Effector CD8-positive, alpha-beta T cell (primary cell): ENCODE results near the gene TRIM69.
"Not testable (repeated sequence)": the region's sequence is repeated elsewhere in the genome, so short reads cannot be mapped to it uniquely, and the experiment has no call there.

Experiments used
- DNase-seq: peaks from one replicate; lab custom pipeline; 2025; lab: John Stamatoyannopoulos, UW

The TRIM69 gene

GRCh38 chr15:44739222-44739847, 3.0 kb downstream of the TRIM69 start:
- DNase-seq: peak; percentile 6

- not testable (repeated sequence) for DNase-seq
These were observed 7.1 kb downstream of the TRIM69 start for GRCh38 chr15:44743454-44743853.

GRCh38 chr15:44753345-44753744, 17.0 kb downstream of the TRIM69 start:
- DNase-seq: no peak

- DNase-seq: no peak
These were observed 26.9 kb downstream of the TRIM69 start for GRCh38 chr15:44763187-44763586.

GRCh38 chr15:44763848-44764247, 27.5 kb downstream of the TRIM69 start:
- no peak for DNase-seq

GRCh38 chr15:44765036-44765435, 28.7 kb downstream of the TRIM69 start:
- no peak for DNase-seq

GRCh38 chr15:44769521-44769920, 33.2 kb downstream of the TRIM69 start:
- no peak for DNase-seq

GRCh38 chr15:44770715-44771114, 34.4 kb downstream of the TRIM69 start:
- not testable (repeated sequence) for DNase-seq

- no peak for DNase-seq
These were observed 39.6 kb downstream of the TRIM69 start for GRCh38 chr15:44775953-44776352.

- DNase-seq: no peak
These were observed 43.4 kb downstream of the TRIM69 start for GRCh38 chr15:44779761-44780160.

GRCh38 chr15:44780608-44781007, 44.3 kb downstream of the TRIM69 start:
- no peak for DNase-seq

GRCh38 chr15:44781128-44781810, 44.9 kb downstream of the TRIM69 start:
- DNase-seq: no peak

GRCh38 chr15:44782516-44782915, 46.2 kb downstream of the TRIM69 start:
- no peak for DNase-seq

GRCh38 chr15:44784918-44785274, 48.6 kb downstream of the TRIM69 start:
- DNase-seq: not testable (repeated sequence)

- no peak for DNase-seq
These were observed 52.4 kb downstream of the TRIM69 start for GRCh38 chr15:44788748-44789147.

- DNase-seq: no peak
These were observed 53.9 kb downstream of the TRIM69 start for GRCh38 chr15:44790215-44790614.

GRCh38 chr15:44790656-44791055, 54.3 kb downstream of the TRIM69 start:
- DNase-seq: no peak

GRCh38 chr15:44792715-44793114, 56.4 kb downstream of the TRIM69 start:
- no peak for DNase-seq

GRCh38 chr15:44794072-44794471, 57.7 kb downstream of the TRIM69 start:
- no peak for DNase-seq

- no peak for DNase-seq
These were observed 60.2 kb downstream of the TRIM69 start for GRCh38 chr15:44796508-44796907.

- no peak for DNase-seq
These were observed 62.5 kb downstream of the TRIM69 start for GRCh38 chr15:44798826-44799225.

GRCh38 chr15:44801364-44801763, 65.0 kb downstream of the TRIM69 start:
- no peak for DNase-seq

GRCh38 chr15:44801797-44802196, 65.5 kb downstream of the TRIM69 start:
- no peak for DNase-seq

- DNase-seq: no peak
These were observed 66.0 kb downstream of the TRIM69 start for GRCh38 chr15:44802336-44802735.
